AG09319 (cell line): ENCODE data around the gene SOX6.

Experiments
- DNase-seq: peaks from one replicate; pipeline ENCODE4 v3.0.0-alpha.2; 2010; ENCODE audit warnings: low read depth; ENCODE audit errors: extremely low read depth
- CTCF ChIP-seq: IDR thresholded peaks from 2 replicates; pipeline ENCODE4 v1.5.1; 2011; ENCODE audit warnings: low read depth, mild to moderate bottlenecking, inconsistent platforms, low read length, moderate library complexity

Gene SOX6

GRCh38 chr11:16088774-16089173 lies 267.6 kb downstream of the SOX6 start:
- no peak for DNase-seq

GRCh38 chr11:16087886-16088285 lies 268.5 kb downstream of the SOX6 start:
- DNase-seq, result no peak
- TF ChIP-seq CTCF, result no peak

More at GRCh38 chr11:16088774-16089173, 267.6 kb downstream of the SOX6 start:
- no peak for TF ChIP-seq CTCF

- DNase-seq, result no peak
Observed at GRCh38 chr11:16086229-16086819, 270.0 kb downstream of the SOX6 start.

GRCh38 chr11:16082095-16083055 lies 274.0 kb downstream of the SOX6 start:
- TF ChIP-seq CTCF, result no peak
- no peak for DNase-seq

More at GRCh38 chr11:16086229-16086819, 270.0 kb downstream of the SOX6 start:
- TF ChIP-seq CTCF, result no peak

GRCh38 chr11:16081382-16082094 lies 274.8 kb downstream of the SOX6 start:
- DNase-seq, result no peak
- no peak for TF ChIP-seq CTCF

- no peak for TF ChIP-seq CTCF
- no peak for DNase-seq
Observed at GRCh38 chr11:16080688-16081381, 275.5 kb downstream of the SOX6 start.
